Brain microvascular endothelial cell (primary cell): Measurements from ENCODE around the gene IL17D.

ENCODE experiments used
- DNase-seq: peaks from one replicate; pipeline ENCODE4 v3.0.0-alpha.2; 2020
- H3K27ac ChIP-seq: fragments of 250-450 bp; sonication (Bioruptor Pico); 2 replicates; pipeline ENCODE4 v1.5.1; 2020; ENCODE audit warnings: mild to moderate bottlenecking, moderate library complexity
- H3K27me3 ChIP-seq: fragments of 250-450 bp; sonication (Bioruptor Pico); replicated peaks from 2 replicates; pipeline ENCODE4 v1.5.1; 2020; ENCODE audit warnings: mild to moderate bottlenecking
- H3K36me3 ChIP-seq: fragments of 250-450 bp; sonication (Bioruptor Pico); replicated peaks from 2 replicates; pipeline ENCODE4 v1.5.1; 2020; ENCODE audit warnings: mild to moderate bottlenecking
- H3K4me3 ChIP-seq: 2 replicates; pipeline ENCODE4 v1.5.1; 2011; ENCODE audit warnings: low read depth, mild to moderate bottlenecking, control low read depth, low read length, moderate library complexity
- in situ Hi-C: cut with HindIII; loops from 2 replicates; pipeline ENCODE4 v1.10.0; 2017; ENCODE audit warnings: low sequenced_read_pairs, low pct_ligation_motif_present
- TF ChIP-seq, protein P1 (sequence below): IDR thresholded peaks from 2 replicates; pipeline ENCODE4 v1.5.1; 2011; ENCODE audit warnings: low read depth, mild to moderate bottlenecking, moderate library complexity, low read length, control low read depth, inconsistent platforms; ENCODE audit errors: missing control alignments

IL17D gene

DNA sequence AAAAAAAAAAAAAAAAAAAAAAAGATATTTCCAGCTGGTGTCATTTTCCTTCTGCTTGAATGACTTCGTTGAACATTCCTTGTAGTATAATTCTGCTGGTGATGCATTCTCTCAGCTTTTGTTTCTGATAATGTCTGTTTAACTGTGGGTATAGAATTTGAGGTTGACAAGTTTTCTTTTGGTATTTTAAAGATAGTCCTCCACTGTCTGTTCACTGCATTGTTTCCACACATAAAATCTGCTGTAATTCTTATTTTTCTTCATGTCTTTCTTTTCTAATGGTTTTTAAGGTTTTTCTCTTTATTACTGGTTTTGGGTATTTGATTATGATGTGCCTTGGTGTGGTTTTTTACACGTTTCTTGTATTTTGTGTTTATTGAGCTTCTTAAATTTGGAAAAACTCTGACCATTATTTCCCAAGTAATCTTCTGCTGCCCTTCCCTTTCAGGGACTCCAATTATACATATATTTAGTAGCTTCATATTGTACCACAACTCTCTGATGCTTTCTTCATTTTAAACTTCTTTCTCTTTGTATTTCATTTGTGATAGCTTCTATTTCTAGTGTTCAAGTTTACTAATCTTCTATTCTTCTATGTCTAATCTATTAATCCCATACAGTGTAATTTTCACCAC is 63.9 kb downstream of the IL17D start:
- Histone ChIP-seq H3K27ac (no peak overlapping the region), H3K4me3 (no peak overlapping the region), H3K36me3 (no peaks in the 10 kb centered on the region), H3K27me3 (no peaks in the 10 kb centered on the region)
- TF ChIP-seq, protein P1, sequence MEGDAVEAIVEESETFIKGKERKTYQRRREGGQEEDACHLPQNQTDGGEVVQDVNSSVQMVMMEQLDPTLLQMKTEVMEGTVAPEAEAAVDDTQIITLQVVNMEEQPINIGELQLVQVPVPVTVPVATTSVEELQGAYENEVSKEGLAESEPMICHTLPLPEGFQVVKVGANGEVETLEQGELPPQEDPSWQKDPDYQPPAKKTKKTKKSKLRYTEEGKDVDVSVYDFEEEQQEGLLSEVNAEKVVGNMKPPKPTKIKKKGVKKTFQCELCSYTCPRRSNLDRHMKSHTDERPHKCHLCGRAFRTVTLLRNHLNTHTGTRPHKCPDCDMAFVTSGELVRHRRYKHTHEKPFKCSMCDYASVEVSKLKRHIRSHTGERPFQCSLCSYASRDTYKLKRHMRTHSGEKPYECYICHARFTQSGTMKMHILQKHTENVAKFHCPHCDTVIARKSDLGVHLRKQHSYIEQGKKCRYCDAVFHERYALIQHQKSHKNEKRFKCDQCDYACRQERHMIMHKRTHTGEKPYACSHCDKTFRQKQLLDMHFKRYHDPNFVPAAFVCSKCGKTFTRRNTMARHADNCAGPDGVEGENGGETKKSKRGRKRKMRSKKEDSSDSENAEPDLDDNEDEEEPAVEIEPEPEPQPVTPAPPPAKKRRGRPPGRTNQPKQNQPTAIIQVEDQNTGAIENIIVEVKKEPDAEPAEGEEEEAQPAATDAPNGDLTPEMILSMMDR: no peak
- no peak for DNase-seq
- in situ Hi-C loops: no loop called here

- no peak for DNase-seq
- TF ChIP-seq, protein P1: no peak
- H3K27me3 ChIP-seq: no peaks in the 10 kb centered on the region
- H3K36me3 ChIP-seq: no peaks in the 10 kb centered on the region
- in situ Hi-C loops: no loop called here
- H3K4me3 ChIP-seq: no peak overlapping the region
- no peak overlapping the region for H3K27ac ChIP-seq
Observed at GRCh38 chr13:20769091-20769490, 65.6 kb downstream of the IL17D start.

- Histone ChIP-seq H3K36me3 (no peaks in the 10 kb centered on the region), H3K27me3 (no peaks in the 10 kb centered on the region), H3K4me3 (no peak overlapping the region), H3K27ac (no peak overlapping the region)
- DNase-seq: no peak
- in situ Hi-C loops: no loop called here
- TF ChIP-seq, protein P1: no peak
Observed at GRCh38 chr13:20769834-20770233, 66.3 kb downstream of the IL17D start.
